HG02852 (cell line): ENCODE measurements around the gene ANXA7.
"Not testable (repeated sequence)": the region's sequence is repeated elsewhere in the genome, so short reads cannot be mapped to it uniquely, and the experiment has no call there.

Experiments used
- ATAC-seq: cut with Tn5 transposase; IDR thresholded peaks from one replicate; pipeline ENCODE4 v1.9.1; 2021; ENCODE audit warnings: mild to moderate bottlenecking, moderate library complexity; ENCODE audit not compliant: unreplicated experiment

Gene ANXA7

GRCh38 chr10:73340121-73340520 is 73.7 kb downstream of the ANXA7 start:
- ATAC-seq = no peak

GRCh38 chr10:73339436-73339835 is 74.4 kb downstream of the ANXA7 start:
- ATAC-seq = no peak

GRCh38 chr10:73338801-73339368 is 75.0 kb downstream of the ANXA7 start:
- ATAC-seq = no peak

- no peak for ATAC-seq
These were observed 80.7 kb downstream of the ANXA7 start for GRCh38 chr10:73333202-73333601.

DNA sequence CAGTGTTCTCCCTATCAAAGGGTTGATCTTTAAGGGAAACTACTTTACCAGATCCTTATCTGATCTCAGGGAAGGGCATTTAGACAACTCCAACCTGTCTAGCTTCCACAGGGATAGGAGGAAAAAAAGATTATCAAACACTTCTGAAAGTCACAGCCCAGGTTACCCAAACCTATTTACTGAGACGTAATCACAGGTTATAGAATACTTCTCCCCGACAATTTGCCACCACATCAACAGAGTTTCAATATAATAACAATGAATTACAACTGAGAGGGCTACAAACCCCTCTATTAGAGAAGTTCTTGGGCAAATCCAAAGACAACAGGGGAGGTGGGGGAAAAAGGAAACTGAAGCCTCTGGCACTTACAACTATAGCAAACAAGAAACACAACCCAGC is 81.5 kb downstream of the ANXA7 start:
- no peak for ATAC-seq

- ATAC-seq = not testable (repeated sequence)
These were observed 85.3 kb downstream of the ANXA7 start for GRCh38 chr10:73328523-73328922.

DNA sequence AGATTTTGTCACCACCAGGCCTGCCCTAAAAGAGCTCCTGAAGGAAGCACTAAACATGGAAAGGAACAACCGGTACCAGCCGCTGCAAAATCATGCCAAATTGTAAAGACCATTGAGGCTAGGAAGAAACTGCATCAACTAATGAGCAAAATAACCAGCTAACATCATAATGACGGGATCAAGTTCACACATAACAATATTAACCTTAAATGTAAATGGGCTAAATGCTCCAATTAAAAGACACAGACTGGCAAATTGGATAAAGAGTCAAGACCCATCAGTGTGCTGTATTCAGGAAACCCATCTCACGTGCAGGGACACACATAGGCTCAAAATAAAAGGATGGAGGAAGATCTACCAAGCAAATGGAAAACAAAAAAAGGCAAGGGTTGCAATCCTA is 88.6 kb downstream of the ANXA7 start:
- not testable (repeated sequence) for ATAC-seq
